ENCODE results near the gene IGSF21.

DNA sequence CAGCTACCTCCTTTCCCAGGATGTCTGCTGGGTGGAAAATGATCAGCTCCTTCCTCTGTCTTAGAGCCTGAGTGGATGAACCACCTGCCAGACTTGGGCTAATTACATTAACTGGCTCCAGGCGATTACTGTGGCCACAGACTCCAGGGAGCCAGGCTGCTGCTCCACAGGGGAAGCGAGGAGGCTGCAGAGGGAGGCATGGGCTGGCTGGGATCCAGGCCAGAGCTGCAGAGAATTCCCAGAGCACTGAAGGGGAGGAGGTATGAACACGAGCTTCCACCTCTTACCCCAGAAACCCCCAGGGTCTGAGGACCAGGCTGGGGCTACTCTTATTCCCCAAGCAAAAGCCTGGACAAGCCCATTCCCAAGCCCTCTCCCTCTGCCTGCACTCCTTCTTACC is 237.2 kb downstream of the IGSF21 start:
- TF ChIP-seq, protein P1, sequence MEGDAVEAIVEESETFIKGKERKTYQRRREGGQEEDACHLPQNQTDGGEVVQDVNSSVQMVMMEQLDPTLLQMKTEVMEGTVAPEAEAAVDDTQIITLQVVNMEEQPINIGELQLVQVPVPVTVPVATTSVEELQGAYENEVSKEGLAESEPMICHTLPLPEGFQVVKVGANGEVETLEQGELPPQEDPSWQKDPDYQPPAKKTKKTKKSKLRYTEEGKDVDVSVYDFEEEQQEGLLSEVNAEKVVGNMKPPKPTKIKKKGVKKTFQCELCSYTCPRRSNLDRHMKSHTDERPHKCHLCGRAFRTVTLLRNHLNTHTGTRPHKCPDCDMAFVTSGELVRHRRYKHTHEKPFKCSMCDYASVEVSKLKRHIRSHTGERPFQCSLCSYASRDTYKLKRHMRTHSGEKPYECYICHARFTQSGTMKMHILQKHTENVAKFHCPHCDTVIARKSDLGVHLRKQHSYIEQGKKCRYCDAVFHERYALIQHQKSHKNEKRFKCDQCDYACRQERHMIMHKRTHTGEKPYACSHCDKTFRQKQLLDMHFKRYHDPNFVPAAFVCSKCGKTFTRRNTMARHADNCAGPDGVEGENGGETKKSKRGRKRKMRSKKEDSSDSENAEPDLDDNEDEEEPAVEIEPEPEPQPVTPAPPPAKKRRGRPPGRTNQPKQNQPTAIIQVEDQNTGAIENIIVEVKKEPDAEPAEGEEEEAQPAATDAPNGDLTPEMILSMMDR (IDR thresholded peaks at IDR 0.05), result no peak
- no peak for TF ChIP-seq POLR2A (IDR thresholded peaks at IDR 0.05)
